A673 (cell line): ENCODE data around the gene DNAJB6. TPM values are rescaled to one million over a fixed set of nuclear protein-coding genes. Genes with fewer than 3 reads are reported as not detected.

ENCODE experiments used
- BruUV-seq: library from RNA; stranded (reverse); fragments of 400-500 nt; replicated peaks from 2 replicates; lab custom pipeline; 2021; lab: Mats Ljungman, UMichigan
- CTCF ChIA-PET: fragments of 300-600 bp; sonication (Branson Sonifier 250); formaldehyde crosslinking; loops from one replicate; lab custom pipeline; 2022; ENCODE audit warnings: antibody characterized with exemption; lab: Charles Lee
- POLR2A ChIA-PET: fragments of 300-600 bp; sonication (Branson Sonifier 250); formaldehyde crosslinking; loops from one replicate; lab custom pipeline; 2022; ENCODE audit warnings: antibody characterized with exemption; ENCODE audit not compliant: low non-redundant PET; lab: Charles Lee
- DNase-seq: peaks from one replicate; pipeline ENCODE4 v3.0.0-alpha.2; 2015; ENCODE audit warnings: low spot score
- H3K27ac ChIP-seq: fragments of 200-600 bp; sonication (generic); 2 replicates; pipeline ENCODE4 v1.5.1; 2016; ENCODE audit warnings: mixed run types, low read depth, mild to moderate bottlenecking, mixed read lengths, antibody characterized with exemption, low read length; ENCODE audit not compliant: poor library complexity, severe bottlenecking
- H3K27me3 ChIP-seq: fragments of 200-600 bp; sonication (generic); replicated peaks from 2 replicates; pipeline ENCODE4 v1.6.1; 2017; ENCODE audit warnings: mixed run types, low read depth, mild to moderate bottlenecking, mixed read lengths, antibody characterized with exemption, low read length; ENCODE audit not compliant: insufficient read depth, poor library complexity
- H3K36me3 ChIP-seq: fragments of 200-600 bp; sonication (generic); 2 replicates; pipeline ENCODE4 v1.6.1; 2016; ENCODE audit warnings: mixed run types, mild to moderate bottlenecking, mixed read lengths, antibody characterized with exemption, low read length; ENCODE audit not compliant: insufficient read depth, poor library complexity, severe bottlenecking
- H3K4me1 ChIP-seq: fragments of 200-600 bp; sonication (generic); 2 replicates; pipeline ENCODE4 v1.6.1; 2017; ENCODE audit warnings: mixed run types, mild to moderate bottlenecking, mixed read lengths, antibody characterized with exemption, low read length; ENCODE audit not compliant: insufficient read depth, poor library complexity, severe bottlenecking
- H3K4me3 ChIP-seq: fragments of 200-600 bp; sonication (generic); 2 replicates; pipeline ENCODE4 v1.5.1; 2016; ENCODE audit warnings: low read depth, mixed run types, mild to moderate bottlenecking, mixed read lengths, low read length; ENCODE audit not compliant: poor library complexity, severe bottlenecking
- H3K9me3 ChIP-seq: fragments of 200-600 bp; sonication (generic); 2 replicates; pipeline ENCODE4 v1.6.1; 2016; ENCODE audit warnings: mixed run types, low read depth, mild to moderate bottlenecking, mixed read lengths, antibody characterized with exemption, low read length; ENCODE audit not compliant: poor library complexity, severe bottlenecking
- EZH2 ChIP-seq: fragments of 200-600 bp; sonication (generic); IDR thresholded peaks from 2 replicates; pipeline ENCODE4 v1.6.1; 2017; ENCODE audit warnings: borderline replicate concordance, low read depth, mild to moderate bottlenecking, mixed read lengths, antibody characterized with exemption, low read length; ENCODE audit not compliant: poor library complexity, severe bottlenecking
- intact Hi-C: fragments of 100-400 bp; cut with micrococcal nuclease; formaldehyde crosslinking; loops from one replicate; pipeline ENCODE4 v1.10.0; 2022; ENCODE audit not compliant: unreplicated experiment
- total RNA-seq: library from RNA; stranded (reverse); gene quantifications from 2 replicates; pipeline ENCODE4 v1.2.3, GENCODE V29; 2021
- TF ChIP-seq, protein P1 (sequence below): fragments of 300-800, 200-600 bp; sonication (generic); conservative IDR thresholded peaks from 2 replicates; pipeline ENCODE4 v1.5.1; 2017; ENCODE audit warnings: low read depth, mild to moderate bottlenecking, antibody characterized with exemption, low read length, moderate library complexity, mixed read lengths

Gene DNAJB6
- total RNA-seq, 1 experiment from 2014 or later = 146 TPM

DNA sequence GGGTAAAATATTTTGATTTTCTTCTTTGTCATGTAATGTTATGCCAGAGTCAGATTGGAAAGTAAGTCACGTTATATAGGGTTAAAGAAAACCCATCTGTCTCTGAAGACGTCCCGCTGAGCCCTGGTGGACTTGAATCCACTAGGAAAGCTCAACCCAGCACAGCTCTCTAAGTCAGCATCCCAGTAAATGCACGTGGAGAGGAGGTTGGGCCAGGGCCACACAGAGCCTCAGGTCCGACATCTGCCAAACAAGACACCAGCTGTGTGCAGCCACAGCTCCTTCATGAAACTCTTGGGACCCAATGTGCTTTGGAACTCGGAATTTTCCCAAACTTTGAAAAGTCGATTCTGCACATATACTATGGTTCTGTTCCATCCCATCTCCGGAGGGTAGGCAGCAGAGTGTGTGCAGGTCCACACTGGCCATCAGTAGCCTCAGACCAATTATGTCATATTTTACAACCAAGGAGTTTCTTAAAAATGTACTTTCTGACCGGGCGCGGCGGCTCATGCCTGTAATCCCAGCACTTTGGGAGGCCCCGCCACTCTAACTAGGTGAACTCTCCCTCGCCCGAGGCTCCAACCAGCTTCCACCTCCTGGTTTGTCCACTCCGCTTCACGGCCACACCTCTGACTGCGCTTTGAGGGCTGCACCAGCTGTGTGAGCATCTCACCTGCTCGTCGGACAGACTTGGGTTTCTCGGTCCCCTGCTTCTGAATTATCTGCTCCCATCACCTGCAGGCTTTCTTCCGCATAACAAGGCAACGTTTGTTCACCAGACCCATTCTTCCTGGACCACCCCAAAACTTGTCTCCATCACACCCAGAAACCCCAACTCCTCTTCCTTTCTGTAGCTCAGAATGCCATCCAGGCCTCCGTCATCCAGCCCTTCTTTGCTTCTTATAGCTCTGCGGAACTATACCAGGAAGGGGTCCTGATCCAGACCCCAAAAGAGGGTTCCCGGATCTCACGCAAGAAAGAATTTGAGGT lies 29.7 kb upstream of the DNAJB6 start:
- BruUV-seq = no TSS peak
- H3K9me3 ChIP-seq = no peaks in the 10 kb centered on the region
- H3K4me3 ChIP-seq = no peak overlapping the region
- H3K36me3 ChIP-seq = no peaks in the 10 kb centered on the region
- TF ChIP-seq, protein P1, sequence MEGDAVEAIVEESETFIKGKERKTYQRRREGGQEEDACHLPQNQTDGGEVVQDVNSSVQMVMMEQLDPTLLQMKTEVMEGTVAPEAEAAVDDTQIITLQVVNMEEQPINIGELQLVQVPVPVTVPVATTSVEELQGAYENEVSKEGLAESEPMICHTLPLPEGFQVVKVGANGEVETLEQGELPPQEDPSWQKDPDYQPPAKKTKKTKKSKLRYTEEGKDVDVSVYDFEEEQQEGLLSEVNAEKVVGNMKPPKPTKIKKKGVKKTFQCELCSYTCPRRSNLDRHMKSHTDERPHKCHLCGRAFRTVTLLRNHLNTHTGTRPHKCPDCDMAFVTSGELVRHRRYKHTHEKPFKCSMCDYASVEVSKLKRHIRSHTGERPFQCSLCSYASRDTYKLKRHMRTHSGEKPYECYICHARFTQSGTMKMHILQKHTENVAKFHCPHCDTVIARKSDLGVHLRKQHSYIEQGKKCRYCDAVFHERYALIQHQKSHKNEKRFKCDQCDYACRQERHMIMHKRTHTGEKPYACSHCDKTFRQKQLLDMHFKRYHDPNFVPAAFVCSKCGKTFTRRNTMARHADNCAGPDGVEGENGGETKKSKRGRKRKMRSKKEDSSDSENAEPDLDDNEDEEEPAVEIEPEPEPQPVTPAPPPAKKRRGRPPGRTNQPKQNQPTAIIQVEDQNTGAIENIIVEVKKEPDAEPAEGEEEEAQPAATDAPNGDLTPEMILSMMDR = no peak
- no peak for TF ChIP-seq EZH2
- H3K4me1 ChIP-seq = no peaks in the 10 kb centered on the region
- no peak overlapping the region for H3K27ac ChIP-seq
- intact Hi-C loops = no loop called here
- ChIA-PET POLR2A (no interaction called here), CTCF (no interaction called here)
- DNase-seq = no peak
- H3K27me3 ChIP-seq = no peaks in the 10 kb centered on the region

DNA sequence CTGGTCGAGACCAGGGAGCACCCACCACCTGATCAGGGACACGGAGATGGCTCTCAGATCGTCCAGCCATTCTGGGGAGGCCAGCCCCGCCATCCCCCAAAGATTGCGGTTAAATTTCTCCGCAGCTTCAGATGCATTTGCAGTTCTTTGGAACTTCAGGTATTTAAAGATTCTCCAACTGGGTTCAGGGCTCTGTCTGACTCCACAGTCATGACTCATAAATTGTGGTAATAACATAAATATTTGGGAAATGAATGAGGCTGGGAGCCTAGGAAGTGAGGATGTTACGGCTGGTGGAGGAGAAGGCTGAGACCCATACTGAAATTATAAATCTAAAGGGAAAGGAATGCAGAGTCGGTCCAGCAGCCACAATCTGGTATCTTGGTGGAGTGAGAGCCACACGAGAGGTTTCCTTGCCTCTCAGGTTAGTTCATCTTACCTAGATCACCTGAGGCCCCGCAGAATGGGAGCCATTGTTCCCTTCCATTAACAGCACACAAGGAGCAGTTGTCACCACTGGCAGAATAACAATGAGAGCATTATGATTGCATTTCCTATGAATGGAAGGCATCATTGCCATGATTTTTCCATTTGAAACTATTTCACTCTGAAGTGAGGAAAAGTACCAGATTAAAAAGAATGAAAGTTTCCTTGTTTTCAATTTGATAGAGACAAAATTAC lies 26.7 kb upstream of the DNAJB6 start:
- Histone ChIP-seq H3K36me3 (no peaks in the 10 kb centered on the region), H3K27me3 (no peaks in the 10 kb centered on the region), H3K4me3 (no peak overlapping the region), H3K9me3 (no peaks in the 10 kb centered on the region), H3K27ac (no peak overlapping the region), H3K4me1 (no peaks in the 10 kb centered on the region)
- no peak for DNase-seq
- CTCF ChIA-PET = no interaction called here
- TF ChIP-seq, protein P1 = no peak
- TF ChIP-seq EZH2 = no peak
- intact Hi-C loops = no loop called here
- POLR2A ChIA-PET = no interaction called here
- no TSS peak for BruUV-seq

DNA sequence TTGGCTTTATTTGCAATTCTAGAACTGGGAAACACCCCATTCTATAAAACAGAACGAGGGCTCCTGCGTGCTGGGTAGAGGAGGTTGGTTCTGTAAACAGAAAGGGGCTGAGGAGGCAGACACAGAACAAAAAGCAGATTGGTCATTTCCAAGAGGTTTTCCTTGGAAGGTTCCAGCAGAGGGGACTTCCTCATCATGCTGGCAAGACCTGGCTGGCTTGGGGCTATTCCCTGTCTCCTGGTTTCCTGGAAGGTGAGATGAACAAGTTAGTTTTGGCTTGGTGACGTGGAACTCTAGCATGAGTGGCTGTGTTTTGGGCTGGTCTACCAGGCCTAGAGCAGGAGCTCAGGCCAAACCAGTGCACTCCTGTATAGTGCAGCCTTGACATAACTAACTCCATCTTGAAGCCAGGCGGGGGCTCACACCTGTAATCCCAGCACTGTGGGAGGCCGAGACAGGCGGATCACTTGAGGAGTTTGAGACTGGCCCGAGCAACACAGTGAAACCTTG lies 26.1 kb upstream of the DNAJB6 start:
- no peak overlapping the region for H3K27ac ChIP-seq
- no peak overlapping the region for H3K4me3 ChIP-seq
- intact Hi-C loops = no loop called here
- no peaks in the 10 kb centered on the region for H3K36me3 ChIP-seq
- TF ChIP-seq EZH2 = no peak
- no peaks in the 10 kb centered on the region for H3K9me3 ChIP-seq
- DNase-seq = no peak
- H3K4me1 ChIP-seq = no peaks in the 10 kb centered on the region
- no peaks in the 10 kb centered on the region for H3K27me3 ChIP-seq
- ChIA-PET POLR2A (no interaction called here), CTCF (no interaction called here)
- no TSS peak for BruUV-seq
